ENCODE results near the gene TM4SF1.
A peak's percentile ranks its signal among the peaks of the same experiment; 100 is the strongest.

The TM4SF1 gene

DNA sequence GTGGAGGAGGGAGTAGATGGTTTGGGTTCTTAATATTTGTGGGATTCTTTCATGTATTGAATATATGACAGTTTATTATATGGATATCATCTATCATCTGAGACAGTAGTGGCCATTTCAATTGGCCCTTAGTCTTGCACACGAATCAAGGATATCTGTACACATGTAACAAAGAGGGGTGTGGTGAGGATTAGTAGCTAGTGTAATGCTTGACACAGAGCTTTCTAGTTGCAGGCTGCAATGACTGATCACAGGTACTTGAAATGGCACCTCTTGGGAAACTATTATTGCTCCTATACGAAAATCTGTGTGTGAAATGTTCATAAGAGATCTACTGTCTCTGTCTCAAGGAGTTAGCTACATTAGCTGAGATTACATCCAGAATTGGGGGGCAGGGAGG is 12.8 kb downstream of the TM4SF1 start:
- no peak overlapping the region for H3K4me3 Mint-ChIP-seq
- H3K27me3 Mint-ChIP-seq (ENCODE audit: low read depth, poor library complexity): peaks cover 3% of the 10 kb centered on the region
- peaks cover 30% of the 10 kb centered on the region for H3K4me1 Mint-ChIP-seq
- no peaks in the 10 kb centered on the region for H3K36me3 Mint-ChIP-seq (ENCODE audit: low read depth)
- DNase-seq: no peak
- H3K27ac Mint-ChIP-seq: no peak overlapping the region
- TF ChIP-seq, protein P1, sequence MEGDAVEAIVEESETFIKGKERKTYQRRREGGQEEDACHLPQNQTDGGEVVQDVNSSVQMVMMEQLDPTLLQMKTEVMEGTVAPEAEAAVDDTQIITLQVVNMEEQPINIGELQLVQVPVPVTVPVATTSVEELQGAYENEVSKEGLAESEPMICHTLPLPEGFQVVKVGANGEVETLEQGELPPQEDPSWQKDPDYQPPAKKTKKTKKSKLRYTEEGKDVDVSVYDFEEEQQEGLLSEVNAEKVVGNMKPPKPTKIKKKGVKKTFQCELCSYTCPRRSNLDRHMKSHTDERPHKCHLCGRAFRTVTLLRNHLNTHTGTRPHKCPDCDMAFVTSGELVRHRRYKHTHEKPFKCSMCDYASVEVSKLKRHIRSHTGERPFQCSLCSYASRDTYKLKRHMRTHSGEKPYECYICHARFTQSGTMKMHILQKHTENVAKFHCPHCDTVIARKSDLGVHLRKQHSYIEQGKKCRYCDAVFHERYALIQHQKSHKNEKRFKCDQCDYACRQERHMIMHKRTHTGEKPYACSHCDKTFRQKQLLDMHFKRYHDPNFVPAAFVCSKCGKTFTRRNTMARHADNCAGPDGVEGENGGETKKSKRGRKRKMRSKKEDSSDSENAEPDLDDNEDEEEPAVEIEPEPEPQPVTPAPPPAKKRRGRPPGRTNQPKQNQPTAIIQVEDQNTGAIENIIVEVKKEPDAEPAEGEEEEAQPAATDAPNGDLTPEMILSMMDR (IDR thresholded peaks at IDR 0.05): no peak
- no peaks in the 10 kb centered on the region for H3K9me3 Mint-ChIP-seq

DNA sequence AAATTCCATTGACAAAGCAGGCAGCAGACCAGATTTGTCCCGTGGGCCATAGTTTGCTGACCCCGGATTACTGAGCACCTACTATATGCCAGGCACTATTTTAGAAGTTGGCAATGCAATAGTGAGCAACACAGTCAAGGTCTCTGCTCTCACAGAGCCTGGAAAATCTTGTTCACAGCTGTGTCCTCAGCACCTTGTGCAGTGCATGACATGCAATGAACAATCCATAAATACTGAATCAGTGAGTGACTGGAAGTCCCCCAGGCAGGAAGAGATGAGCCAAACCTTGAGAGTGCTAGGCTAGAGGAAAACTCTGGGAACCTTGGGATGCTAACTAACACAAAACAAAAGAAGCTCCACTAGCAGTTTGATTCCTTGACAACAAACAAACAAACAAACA is 14.4 kb downstream of the TM4SF1 start:
- no peak for DNase-seq
- Mint-ChIP-seq H3K9me3 (no peaks in the 10 kb centered on the region), H3K4me3 (no peak overlapping the region), H3K36me3 (ENCODE audit: low read depth) (no peaks in the 10 kb centered on the region), H3K4me1 (peaks cover 17% of the 10 kb centered on the region), H3K27me3 (ENCODE audit: low read depth, poor library complexity) (peaks cover 3% of the 10 kb centered on the region), H3K27ac (peak overlapping the region; percentile 31)
- TF ChIP-seq, protein P1 (IDR thresholded peaks at IDR 0.05): no peak

DNA sequence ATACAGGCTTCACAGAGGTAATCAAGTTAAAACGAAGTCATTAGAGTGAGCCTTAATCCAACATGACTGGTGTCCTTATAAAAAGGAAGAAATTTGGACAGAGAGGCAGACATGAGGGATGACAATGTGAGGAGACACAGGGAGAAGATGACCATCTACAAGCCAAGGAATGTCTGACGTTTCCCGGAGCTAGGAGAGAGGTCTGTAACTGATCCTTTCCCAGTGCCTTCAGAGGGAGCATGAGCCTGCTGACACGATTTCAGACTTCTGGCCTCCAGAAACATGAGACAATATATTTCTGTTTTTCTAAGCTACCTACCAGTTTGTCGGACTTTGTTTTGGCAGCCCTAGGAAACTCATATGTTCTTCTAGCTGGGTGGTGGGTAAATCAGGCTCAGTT is 15.1 kb downstream of the TM4SF1 start:
- no peak overlapping the region for H3K4me3 Mint-ChIP-seq
- peaks cover 3% of the 10 kb centered on the region for H3K27me3 Mint-ChIP-seq (ENCODE audit: low read depth, poor library complexity)
- no peak overlapping the region for H3K27ac Mint-ChIP-seq
- DNase-seq: no peak
- H3K9me3 Mint-ChIP-seq: no peaks in the 10 kb centered on the region
- TF ChIP-seq, protein P1 (IDR thresholded peaks at IDR 0.05): no peak
- peaks cover 21% of the 10 kb centered on the region for H3K4me1 Mint-ChIP-seq
- no peaks in the 10 kb centered on the region for H3K36me3 Mint-ChIP-seq (ENCODE audit: low read depth)

DNA sequence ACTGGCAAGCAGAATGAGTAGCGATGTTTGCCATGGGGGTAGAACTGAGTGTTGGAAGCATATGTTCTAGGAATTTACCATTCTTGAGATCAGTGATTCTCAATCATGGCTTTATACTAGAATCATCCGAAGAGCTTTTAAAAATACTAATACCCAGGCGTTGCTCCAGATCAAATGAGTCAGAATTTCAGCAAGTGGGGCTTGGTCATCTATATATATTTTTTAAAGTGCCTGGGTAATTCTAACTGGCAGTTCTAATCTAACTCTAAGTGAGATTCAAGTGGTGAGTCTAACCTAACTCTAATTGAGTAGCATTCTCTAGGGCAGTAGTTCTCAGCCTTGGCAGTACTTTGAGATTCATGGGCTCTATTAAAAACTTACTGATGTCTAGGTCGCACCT is 20.8 kb downstream of the TM4SF1 start:
- Mint-ChIP-seq H3K4me3 (no peak overlapping the region), H3K4me1 (peaks cover 8% of the 10 kb centered on the region), H3K36me3 (ENCODE audit: low read depth) (no peaks in the 10 kb centered on the region), H3K27ac (no peak overlapping the region), H3K27me3 (ENCODE audit: low read depth, poor library complexity) (peaks cover 3% of the 10 kb centered on the region), H3K9me3 (no peaks in the 10 kb centered on the region)
- TF ChIP-seq, protein P1 (IDR thresholded peaks at IDR 0.05): no peak
- no peak for DNase-seq

DNA sequence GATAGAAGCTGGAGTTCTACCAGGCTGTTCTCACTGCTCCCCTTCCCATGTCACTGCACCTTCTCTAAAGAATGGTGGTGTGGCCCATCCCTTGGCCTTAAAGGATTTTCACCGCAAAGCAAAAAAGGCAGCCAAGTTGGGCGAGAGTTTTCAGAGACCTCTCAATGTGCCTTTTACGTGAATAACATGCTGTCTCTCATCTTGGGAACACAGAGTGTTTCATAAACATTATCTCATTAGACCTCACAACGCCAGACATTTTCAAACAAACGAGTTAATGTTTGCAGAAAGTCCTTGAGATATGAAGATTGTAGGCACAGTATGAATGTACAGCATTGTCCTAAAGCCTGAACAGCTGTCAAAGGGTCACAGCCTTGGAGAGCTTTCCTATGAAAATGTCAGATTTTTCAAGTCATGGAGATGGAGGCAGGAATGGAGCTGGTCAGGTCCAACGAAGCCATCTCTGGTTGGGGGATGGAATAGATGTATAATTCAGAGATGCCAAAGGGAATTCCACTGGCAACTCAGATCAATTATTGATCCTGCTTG is 21.3 kb downstream of the TM4SF1 start:
- TF ChIP-seq, protein P1 (IDR thresholded peaks at IDR 0.05): no peak
- H3K27ac Mint-ChIP-seq: no peak overlapping the region
- DNase-seq: no peak
- no peaks in the 10 kb centered on the region for H3K36me3 Mint-ChIP-seq (ENCODE audit: low read depth)
- H3K4me3 Mint-ChIP-seq: no peak overlapping the region
- H3K27me3 Mint-ChIP-seq (ENCODE audit: low read depth, poor library complexity): peaks cover 3% of the 10 kb centered on the region
- H3K4me1 Mint-ChIP-seq: peaks cover 8% of the 10 kb centered on the region
- no peaks in the 10 kb centered on the region for H3K9me3 Mint-ChIP-seq

DNA sequence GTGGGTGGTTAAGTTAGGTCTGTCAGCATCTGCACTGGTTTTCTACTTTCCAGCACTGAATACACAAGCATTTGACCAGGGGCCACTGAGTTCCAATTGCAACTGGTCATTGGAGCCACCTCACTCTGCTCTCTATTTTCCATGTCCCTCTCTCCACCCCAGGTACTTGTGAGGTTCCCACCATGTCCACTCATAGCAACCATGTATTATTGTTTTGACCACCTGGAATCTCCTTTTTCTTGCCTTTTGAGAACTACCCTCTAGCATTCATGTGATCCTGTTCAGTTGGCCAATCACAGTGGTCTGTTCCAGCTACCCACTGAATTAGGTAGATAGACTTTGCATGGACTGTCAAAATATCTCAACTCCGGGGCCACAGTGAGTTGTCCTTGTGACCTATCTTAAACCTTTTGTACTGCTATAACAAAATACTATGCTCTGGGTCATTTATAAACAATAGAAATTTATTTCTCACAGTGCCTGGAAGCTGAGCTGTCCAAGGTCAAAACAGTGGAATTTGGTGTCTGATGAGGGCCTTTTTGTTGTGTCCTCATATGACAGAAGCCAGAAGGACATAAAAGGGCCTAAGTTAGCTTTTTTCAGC is 23.8 kb downstream of the TM4SF1 start:
- Mint-ChIP-seq H3K27me3 (ENCODE audit: low read depth, poor library complexity) (peaks cover 7% of the 10 kb centered on the region), H3K27ac (no peak overlapping the region), H3K36me3 (ENCODE audit: low read depth) (no peaks in the 10 kb centered on the region)

More for the DNA sequence above, 23.8 kb downstream of the TM4SF1 start:
- no peaks in the 10 kb centered on the region for H3K9me3 Mint-ChIP-seq
- TF ChIP-seq, protein P1 (IDR thresholded peaks at IDR 0.05): no peak
- H3K4me1 Mint-ChIP-seq: peaks cover 8% of the 10 kb centered on the region
- no peak for DNase-seq
- H3K4me3 Mint-ChIP-seq: no peak overlapping the region

Measured in nephron progenitor cell (in vitro differentiated cells).